ENCODE measurements around the gene UBE4A. TPM values are rescaled to one million over a fixed set of nuclear protein-coding genes. Genes with fewer than 3 reads are reported as not detected.
A peak's percentile ranks its signal among the peaks of the same experiment; 100 is the strongest.

Gene UBE4A
- total RNA-seq, 2 donors from 2014 or later: 45.6 to 46.0 TPM

GRCh38 chr11:118343981-118344515 lies 15.4 kb upstream of the UBE4A start, which contains the start of gene CD3G:
Gene CD3G (plus strand): TSS chr11:118344344. CDS start chr11:118344424, 80 bp downstream.
- ATAC-seq (replicated peaks in 1 of 2): peak; percentile 68 to 69
- Mint-ChIP-seq H3K4me3 (peak within 1 kb of the TSS; percentile 86 to 90), H3K9me3 (no peaks in the 10 kb centered on the region), H3K4me1 (ENCODE audit: low read depth) (peaks cover 86% of the 10 kb centered on the region), H3K36me3 (ENCODE audit: insufficient read depth in 2 of 2) (peaks cover 30 to 42% of the 10 kb centered on the region in 2 donors), H3K27ac (peak within 1 kb of the TSS; percentile 99), H3K27me3 (ENCODE audit: low read depth) (no peaks in the 10 kb centered on the region)
- peak; percentile 78 to 82 for DNase-seq

- peak overlapping the region in 1 of 2 donors; percentile 33 for H3K4me3 Mint-ChIP-seq
- no peaks in the 10 kb centered on the region for H3K9me3 Mint-ChIP-seq
- DNase-seq (no peak), ATAC-seq (replicated peaks in 1 of 2) (peak; percentile 25 to 28)
- peak overlapping the region; percentile 58 for H3K27ac Mint-ChIP-seq
- no peaks in the 10 kb centered on the region for H3K27me3 Mint-ChIP-seq (ENCODE audit: low read depth)
- H3K36me3 Mint-ChIP-seq (ENCODE audit: insufficient read depth in 2 of 2): peaks cover 27 to 57% of the 10 kb centered on the region in 2 donors
- peaks cover 69% of the 10 kb centered on the region for H3K4me1 Mint-ChIP-seq (ENCODE audit: low read depth)
Observed at GRCh38 chr11:118349475-118349874, 9.9 kb upstream of the UBE4A start.

DNA sequence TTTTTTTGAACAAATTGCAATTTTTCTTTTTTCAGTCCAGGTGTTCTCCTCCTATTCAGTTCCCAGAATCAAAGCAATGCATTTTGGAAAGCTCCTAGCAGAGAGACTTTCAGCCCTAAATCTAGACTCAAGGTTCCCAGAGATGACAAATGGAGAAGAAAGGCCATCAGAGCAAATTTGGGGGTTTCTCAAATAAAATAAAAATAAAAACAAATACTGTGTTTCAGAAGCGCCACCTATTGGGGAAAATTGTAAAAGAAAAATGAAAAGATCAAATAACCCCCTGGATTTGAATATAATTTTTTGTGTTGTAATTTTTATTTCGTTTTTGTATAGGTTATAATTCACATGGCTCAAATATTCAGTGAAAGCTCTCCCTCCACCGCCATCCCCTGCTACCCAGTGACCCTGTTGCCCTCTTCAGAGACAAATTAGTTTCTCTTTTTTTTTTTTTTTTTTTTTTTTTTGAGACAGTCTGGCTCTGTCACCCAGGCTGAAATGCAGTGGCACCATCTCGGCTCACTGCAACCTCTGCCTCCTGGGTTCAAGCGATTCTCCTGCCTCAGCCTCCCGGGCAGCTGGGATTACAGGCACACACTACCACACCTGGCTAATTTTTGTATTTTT lies 6.2 kb upstream of the UBE4A start:
- H3K9me3 Mint-ChIP-seq: no peaks in the 10 kb centered on the region
- no peak overlapping the region for H3K4me3 Mint-ChIP-seq
- DNase-seq (no peak), ATAC-seq (replicated peaks in 1 of 2) (no peak)
- H3K4me1 Mint-ChIP-seq (ENCODE audit: low read depth): peaks cover 35% of the 10 kb centered on the region
- peaks cover 11 to 37% of the 10 kb centered on the region in 2 donors for H3K36me3 Mint-ChIP-seq (ENCODE audit: insufficient read depth in 2 of 2)
- H3K27me3 Mint-ChIP-seq (ENCODE audit: low read depth): no peaks in the 10 kb centered on the region
- peak overlapping the region; percentile 67 for H3K27ac Mint-ChIP-seq

DNA sequence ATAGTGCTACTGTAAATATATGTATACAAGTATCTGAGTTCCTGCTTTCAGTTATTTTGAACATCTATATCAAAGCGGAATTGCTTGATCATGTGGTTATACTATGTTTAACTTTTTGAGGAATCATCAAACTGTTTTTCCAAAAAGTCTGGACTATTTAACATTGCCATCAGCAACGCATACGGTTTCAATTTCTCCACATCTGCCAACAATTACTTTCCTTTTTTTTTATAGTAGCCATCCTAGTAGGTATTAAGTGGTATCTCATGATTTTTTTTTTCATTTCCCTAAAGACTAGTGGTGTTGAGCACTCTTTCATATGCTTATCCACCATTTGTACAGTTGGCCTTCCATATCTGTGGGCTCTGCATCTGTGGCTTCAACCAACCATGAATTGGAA lies 1.3 kb upstream of the UBE4A start:
- H3K36me3 Mint-ChIP-seq (ENCODE audit: insufficient read depth in 2 of 2): peaks cover 5 to 9% of the 10 kb centered on the region in 2 donors
- ATAC-seq (replicated peaks in 1 of 2): no peak
- no peak overlapping the region for H3K4me3 Mint-ChIP-seq
- peaks cover 55% of the 10 kb centered on the region for H3K4me1 Mint-ChIP-seq (ENCODE audit: low read depth)
- DNase-seq: no peak
- no peaks in the 10 kb centered on the region for H3K9me3 Mint-ChIP-seq
- H3K27ac Mint-ChIP-seq: peak overlapping the region; percentile 95
- no peaks in the 10 kb centered on the region for H3K27me3 Mint-ChIP-seq (ENCODE audit: low read depth)

DNA sequence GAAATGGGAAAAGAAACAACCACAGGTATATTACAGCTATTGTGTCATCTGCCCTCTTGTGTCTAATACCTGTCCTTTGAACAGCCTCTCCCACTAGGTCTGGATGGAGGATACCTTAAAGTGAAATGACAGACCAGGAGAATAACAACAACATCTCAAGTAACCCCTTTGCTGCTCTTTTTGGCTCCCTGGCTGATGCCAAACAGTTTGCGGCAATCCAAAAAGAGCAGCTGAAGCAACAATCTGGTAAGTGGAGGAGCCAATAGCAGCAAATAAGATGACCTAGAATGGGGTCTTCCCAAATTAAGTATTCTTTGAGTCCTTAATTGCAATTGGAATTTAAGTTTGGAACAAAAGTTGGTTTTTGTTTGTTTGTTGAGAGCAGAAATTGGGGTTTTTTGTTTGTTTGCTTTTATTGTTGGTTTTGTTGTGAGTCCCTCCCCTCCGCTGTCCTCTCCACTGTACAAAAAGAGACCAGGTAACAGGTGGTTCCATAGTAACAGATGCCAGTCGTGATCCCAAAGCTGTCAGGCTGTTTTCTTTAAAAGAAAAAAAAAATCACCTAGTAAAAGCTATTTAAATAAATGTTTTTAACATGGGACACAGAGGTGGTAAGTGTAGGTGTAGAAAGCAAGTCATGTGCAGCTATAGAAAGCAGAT lies 5.7 kb downstream of the UBE4A start:
- Mint-ChIP-seq H3K27ac (peak overlapping the region; percentile 79), H3K9me3 (no peaks in the 10 kb centered on the region), H3K4me3 (no peak overlapping the region), H3K4me1 (ENCODE audit: low read depth) (peaks cover 37% of the 10 kb centered on the region), H3K27me3 (ENCODE audit: low read depth) (no peaks in the 10 kb centered on the region), H3K36me3 (ENCODE audit: insufficient read depth in 2 of 2) (peaks cover 4 to 29% of the 10 kb centered on the region in 2 donors)
- DNase-seq (no peak), ATAC-seq (replicated peaks in 1 of 2) (no peak)

- no peaks in the 10 kb centered on the region for H3K27me3 Mint-ChIP-seq (ENCODE audit: low read depth)
- ATAC-seq (replicated peaks in 1 of 2): no peak
- H3K36me3 Mint-ChIP-seq (ENCODE audit: insufficient read depth in 2 of 2): peaks cover 4 to 34% of the 10 kb centered on the region in 2 donors
- no peak for DNase-seq
- H3K4me1 Mint-ChIP-seq (ENCODE audit: low read depth): peaks cover 25% of the 10 kb centered on the region
- H3K27ac Mint-ChIP-seq: peak overlapping the region; percentile 77
- H3K9me3 Mint-ChIP-seq: no peaks in the 10 kb centered on the region
- no peak overlapping the region for H3K4me3 Mint-ChIP-seq
Observed at GRCh38 chr11:118366287-118366686, 6.9 kb downstream of the UBE4A start.

GRCh38 chr11:118370774-118371173 lies 11.4 kb downstream of the UBE4A start:
- Mint-ChIP-seq H3K4me1 (ENCODE audit: low read depth) (peaks cover 5% of the 10 kb centered on the region), H3K9me3 (no peaks in the 10 kb centered on the region), H3K4me3 (no peak overlapping the region), H3K27ac (no peak overlapping the region), H3K36me3 (ENCODE audit: insufficient read depth in 2 of 2) (peaks cover 5 to 55% of the 10 kb centered on the region in 2 donors), H3K27me3 (ENCODE audit: low read depth) (no peaks in the 10 kb centered on the region)
- ATAC-seq (replicated peaks in 1 of 2) (no peak), DNase-seq (no peak)

DNA sequence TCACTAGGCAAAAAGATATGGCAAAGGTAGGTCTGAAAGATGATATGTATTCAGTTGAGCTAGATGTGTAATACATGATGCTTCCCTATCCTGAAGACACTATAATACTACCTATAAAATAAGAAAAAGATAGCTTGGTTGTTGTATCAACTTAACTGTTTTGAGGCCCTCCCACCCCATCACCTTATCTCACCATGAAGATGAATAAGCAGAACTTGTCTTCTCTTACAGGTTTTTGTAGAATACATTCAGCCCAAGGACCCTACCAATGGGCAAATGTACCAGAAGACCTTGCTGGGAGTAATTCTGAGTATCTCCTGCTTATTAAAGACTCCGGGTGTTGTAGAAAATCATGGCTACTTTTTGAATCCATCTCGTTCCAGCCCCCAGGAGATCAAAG lies 13.9 kb downstream of the UBE4A start:
- Mint-ChIP-seq H3K27ac (peak overlapping the region; percentile 48), H3K4me3 (no peak overlapping the region), H3K27me3 (ENCODE audit: low read depth) (no peaks in the 10 kb centered on the region), H3K4me1 (ENCODE audit: low read depth) (peaks cover 7% of the 10 kb centered on the region), H3K36me3 (ENCODE audit: insufficient read depth in 2 of 2) (peaks cover 5 to 46% of the 10 kb centered on the region in 2 donors), H3K9me3 (no peaks in the 10 kb centered on the region)
- no peak for ATAC-seq (replicated peaks in 1 of 2)
- no peak for DNase-seq

DNA sequence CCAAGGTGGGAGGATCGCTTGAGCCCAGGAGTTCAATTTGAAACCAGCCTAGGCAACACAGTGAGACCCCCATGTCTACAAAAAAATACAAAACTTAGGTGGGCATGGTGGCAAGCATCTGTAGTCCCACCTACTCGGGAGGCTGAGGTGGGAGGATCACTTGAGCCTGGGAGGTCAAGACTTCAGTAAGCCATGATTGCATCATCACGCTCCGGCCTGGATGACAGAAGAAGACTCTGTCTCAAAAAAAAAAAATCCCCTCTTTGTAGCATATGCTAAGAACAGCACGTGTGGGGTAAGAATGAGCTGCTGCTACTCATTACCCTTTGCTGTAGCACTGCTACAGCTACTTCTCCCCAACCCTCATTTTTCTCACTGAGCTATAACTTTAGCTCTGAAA lies 14.5 kb downstream of the UBE4A start:
- Mint-ChIP-seq H3K27ac (peak overlapping the region; percentile 10), H3K4me1 (ENCODE audit: low read depth) (peaks cover 7% of the 10 kb centered on the region), H3K4me3 (no peak overlapping the region), H3K27me3 (ENCODE audit: low read depth) (no peaks in the 10 kb centered on the region), H3K9me3 (no peaks in the 10 kb centered on the region), H3K36me3 (ENCODE audit: insufficient read depth in 2 of 2) (peaks cover 3 to 41% of the 10 kb centered on the region in 2 donors)
- ATAC-seq (replicated peaks in 1 of 2) (no peak), DNase-seq (no peak)

GRCh38 chr11:118374729-118375128 lies 15.3 kb downstream of the UBE4A start:
- H3K9me3 Mint-ChIP-seq: no peaks in the 10 kb centered on the region
- no peak overlapping the region for H3K4me3 Mint-ChIP-seq
- no peaks in the 10 kb centered on the region for H3K27me3 Mint-ChIP-seq (ENCODE audit: low read depth)
- DNase-seq (no peak), ATAC-seq (replicated peaks in 1 of 2) (no peak)
- H3K4me1 Mint-ChIP-seq (ENCODE audit: low read depth): peaks cover 7% of the 10 kb centered on the region
- H3K36me3 Mint-ChIP-seq (ENCODE audit: insufficient read depth in 2 of 2): peaks cover 3 to 35% of the 10 kb centered on the region in 2 donors
- H3K27ac Mint-ChIP-seq: peak overlapping the region; percentile 96

- ATAC-seq (replicated peaks in 1 of 2) (no peak), DNase-seq (no peak)
- peaks cover 3 to 36% of the 10 kb centered on the region in 2 donors for H3K36me3 Mint-ChIP-seq (ENCODE audit: insufficient read depth in 2 of 2)
Observed at GRCh38 chr11:118375978-118376377, 16.6 kb downstream of the UBE4A start.

DNA sequence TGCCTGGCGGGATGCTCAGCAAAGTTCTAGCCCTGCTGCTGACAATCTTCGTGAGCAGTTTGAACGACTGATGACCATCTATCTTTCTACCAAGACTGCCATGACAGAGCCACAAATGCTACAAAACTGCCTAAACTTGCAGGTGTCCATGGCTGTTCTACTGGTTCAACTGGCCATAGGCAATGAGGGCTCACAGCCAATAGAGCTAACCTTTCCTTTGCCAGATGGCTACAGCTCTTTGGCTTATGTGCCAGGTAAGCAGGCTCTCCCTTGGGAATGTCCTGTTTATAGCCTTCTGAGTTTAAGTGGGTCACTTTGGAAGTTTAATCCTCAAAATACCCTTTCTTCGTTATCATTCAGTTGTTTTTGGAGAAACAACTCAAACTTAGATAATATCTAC lies 20.1 kb downstream of the UBE4A start:
- Mint-ChIP-seq H3K4me1 (ENCODE audit: low read depth) (peaks cover 7% of the 10 kb centered on the region), H3K4me3 (no peak overlapping the region), H3K27me3 (ENCODE audit: low read depth) (no peaks in the 10 kb centered on the region), H3K36me3 (ENCODE audit: insufficient read depth in 2 of 2) (peaks cover 5 to 31% of the 10 kb centered on the region in 2 donors), H3K27ac (peak overlapping the region; percentile 10), H3K9me3 (no peaks in the 10 kb centered on the region)
- DNase-seq (no peak), ATAC-seq (replicated peaks in 1 of 2) (no peak)

More at GRCh38 chr11:118375978-118376377, 16.6 kb downstream of the UBE4A start:
- no peaks in the 10 kb centered on the region for H3K27me3 Mint-ChIP-seq (ENCODE audit: low read depth)
- no peaks in the 10 kb centered on the region for H3K9me3 Mint-ChIP-seq
- H3K4me3 Mint-ChIP-seq: no peak overlapping the region
- H3K4me1 Mint-ChIP-seq (ENCODE audit: low read depth): peaks cover 7% of the 10 kb centered on the region
- peak overlapping the region; percentile 96 for H3K27ac Mint-ChIP-seq

- H3K36me3 Mint-ChIP-seq (ENCODE audit: insufficient read depth in 2 of 2): peaks cover 7 to 33% of the 10 kb centered on the region in 2 donors
- no peak overlapping the region for H3K27ac Mint-ChIP-seq
- H3K27me3 Mint-ChIP-seq (ENCODE audit: low read depth): no peaks in the 10 kb centered on the region
- DNase-seq (no peak), ATAC-seq (replicated peaks in 1 of 2) (no peak)
- peaks cover 5% of the 10 kb centered on the region for H3K4me1 Mint-ChIP-seq (ENCODE audit: low read depth)
- H3K4me3 Mint-ChIP-seq: no peak overlapping the region
- no peaks in the 10 kb centered on the region for H3K9me3 Mint-ChIP-seq
Observed at GRCh38 chr11:118380571-118380970, 21.2 kb downstream of the UBE4A start.

All from activated T-cell treated with anti-CD3 and anti-CD28 coated beads, Interleukin-2, amount 50 U/mL, for 72 hours (primary cell).